Gastroesophageal sphincter (tissue), 4 donors: ENCODE results near the gene SECTM1. TPM values are rescaled to one million over a fixed set of nuclear protein-coding genes. Genes with fewer than 3 reads are reported as not detected.

Experiments
- ATAC-seq: fragments of 150-250 bp; one replicate; pipeline ENCODE4 v1.9.1; 2016; ENCODE audit warnings: mild to moderate bottlenecking, moderate library complexity
- H3K27ac ChIP-seq, 4 donors: fragments of 200-600 bp; sonication (generic) in 3 of 4; 1 replicate in 3 of 4; 2 replicates in 1 of 4; pipeline ENCODE4 v1.5.1; 2016 to 2019
- H3K27me3 ChIP-seq: fragments of 200-600 bp; sonication (generic); one replicate; pipeline ENCODE4 v1.5.1; 2019
- H3K36me3 ChIP-seq, 2 donors: fragments of 200-600 bp; sonication (generic); one replicate each; pipeline ENCODE4 v1.5.1; 2019; ENCODE audit warnings: control low read depth in 1 of 2
- H3K4me1 ChIP-seq, 3 donors: fragments of 200-600 bp; sonication (generic); 1 replicate in 2 of 3; 2 replicates in 1 of 3; pipeline ENCODE4 v1.5.1; 2016 to 2019; ENCODE audit warnings: control low read depth in 2 of 3
- H3K4me3 ChIP-seq, 2 donors: fragments of 200-600 bp; sonication (generic); one replicate each; pipeline ENCODE4 v1.5.1; 2019; ENCODE audit warnings: mild to moderate bottlenecking in 1 of 2, moderate library complexity in 1 of 2
- H3K9me3 ChIP-seq, 3 donors: fragments of 200-600 bp; sonication (generic); one replicate each; pipeline ENCODE4 v1.5.1; 2017 to 2019; ENCODE audit warnings: control low read depth in 2 of 3
- EP300 ChIP-seq: sonication (generic); formaldehyde crosslinking; IDR thresholded peaks from one replicate; pipeline ENCODE4 v1.6.1; 2017; ENCODE audit warnings: antibody characterized with exemption, mild to moderate bottlenecking
- POLR2A ChIP-seq, 2 donors: fragments of 450-650 bp; IDR thresholded peaks; one replicate each; pipeline ENCODE4 v1.6.1; 2017; ENCODE audit warnings: antibody characterized with exemption in 2 of 2, mild to moderate bottlenecking in 2 of 2, moderate library complexity in 1 of 2
- POLR2AphosphoS5 ChIP-seq: sonication (generic); formaldehyde crosslinking; IDR thresholded peaks from one replicate; pipeline ENCODE4 v1.6.1; 2017; ENCODE audit warnings: antibody characterized with exemption
- WGBS, 2 donors: methylation state at CpG; one replicate each; pipeline ENCODE4 v1.1.5; 2018; ENCODE audit warnings: low coverage in 1 of 2; 5-methylcytosine and 5-hydroxymethylcytosine counted together
- total RNA-seq, 4 donors: library from RNA; depleted of rRNA; stranded (reverse); fragments of >200 nt; gene quantifications; one replicate each; pipeline ENCODE4 v1.1.0, GENCODE V29; 2016
- TF ChIP-seq, protein P1 (sequence below), 4 experiments: fragments of 200-600 bp in 2 of 4; fragments of 450-650 bp in 2 of 4; sonication (generic) in 1 of 4; IDR thresholded peaks; one replicate each; pipeline ENCODE4 v1.5.1; 2017 to 2019; ENCODE audit warnings: antibody characterized with exemption in 4 of 4, mild to moderate bottlenecking in 2 of 4, moderate library complexity in 2 of 4

SECTM1 gene
- total RNA-seq, 4 donors from 2014 or later, result 6.1 to 22.3 (median 17.6) TPM

DNA sequence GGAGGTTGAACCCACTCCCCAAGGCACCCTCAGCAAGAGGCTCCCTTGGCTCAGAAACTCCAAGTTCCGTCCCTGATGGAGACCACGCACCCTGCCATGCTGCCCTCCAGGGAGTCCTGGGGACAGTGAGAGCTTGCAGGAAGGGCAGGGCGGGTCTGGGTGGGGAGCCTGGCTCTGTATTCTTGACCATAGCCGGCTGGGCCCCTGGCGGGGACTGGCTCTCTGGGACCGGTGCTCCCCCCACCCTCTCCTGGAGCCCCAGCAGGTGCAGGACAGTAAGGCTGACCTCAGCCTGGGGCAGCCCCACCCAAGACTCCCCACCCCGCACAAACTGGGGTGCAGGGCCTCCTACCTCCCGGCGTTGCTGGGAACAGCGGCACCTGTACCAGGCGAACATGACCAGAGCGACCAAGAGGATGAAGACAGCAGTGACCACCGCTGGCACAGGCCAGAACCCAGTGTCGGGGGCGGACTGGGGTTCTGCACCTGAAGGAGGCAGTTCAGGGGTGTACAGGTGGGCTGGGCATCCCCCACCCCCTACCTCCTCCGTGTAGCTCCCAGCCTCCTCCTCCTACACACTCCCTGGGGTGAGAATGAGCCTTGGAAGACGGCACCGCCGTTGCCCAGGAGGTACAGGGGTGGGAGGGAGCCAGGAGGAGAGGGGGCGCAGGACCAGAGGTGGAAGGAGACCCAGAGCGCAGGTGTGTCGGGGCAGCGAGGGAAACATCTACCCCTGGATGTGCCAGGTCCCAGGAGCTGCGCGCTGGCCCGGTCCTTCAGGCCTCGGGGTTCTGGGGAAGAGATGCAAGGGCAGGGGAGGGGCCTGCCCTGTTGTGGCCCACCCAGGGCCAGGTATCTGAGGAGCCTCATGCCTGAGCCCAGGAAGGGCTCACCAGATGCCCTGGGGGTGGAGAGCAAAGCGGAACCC lies 10.8 kb downstream of the SECTM1 start:
- Histone ChIP-seq H3K9me3 (no peaks in the 10 kb centered on the region), H3K36me3 (peaks cover 0 to 7% of the 10 kb centered on the region in 2 donors), H3K27ac (no peak overlapping the region), H3K27me3 (peaks cover 21% of the 10 kb centered on the region), H3K4me1 (peaks cover 0 to 12% (median 3%) of the 10 kb centered on the region in 3 donors), H3K4me3 (no peak overlapping the region)
- no peak for ATAC-seq
- no peak for TF ChIP-seq EP300
- TF ChIP-seq, protein P1, sequence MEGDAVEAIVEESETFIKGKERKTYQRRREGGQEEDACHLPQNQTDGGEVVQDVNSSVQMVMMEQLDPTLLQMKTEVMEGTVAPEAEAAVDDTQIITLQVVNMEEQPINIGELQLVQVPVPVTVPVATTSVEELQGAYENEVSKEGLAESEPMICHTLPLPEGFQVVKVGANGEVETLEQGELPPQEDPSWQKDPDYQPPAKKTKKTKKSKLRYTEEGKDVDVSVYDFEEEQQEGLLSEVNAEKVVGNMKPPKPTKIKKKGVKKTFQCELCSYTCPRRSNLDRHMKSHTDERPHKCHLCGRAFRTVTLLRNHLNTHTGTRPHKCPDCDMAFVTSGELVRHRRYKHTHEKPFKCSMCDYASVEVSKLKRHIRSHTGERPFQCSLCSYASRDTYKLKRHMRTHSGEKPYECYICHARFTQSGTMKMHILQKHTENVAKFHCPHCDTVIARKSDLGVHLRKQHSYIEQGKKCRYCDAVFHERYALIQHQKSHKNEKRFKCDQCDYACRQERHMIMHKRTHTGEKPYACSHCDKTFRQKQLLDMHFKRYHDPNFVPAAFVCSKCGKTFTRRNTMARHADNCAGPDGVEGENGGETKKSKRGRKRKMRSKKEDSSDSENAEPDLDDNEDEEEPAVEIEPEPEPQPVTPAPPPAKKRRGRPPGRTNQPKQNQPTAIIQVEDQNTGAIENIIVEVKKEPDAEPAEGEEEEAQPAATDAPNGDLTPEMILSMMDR (IDR thresholded peaks at IDR 0.05), result no peak
- no peak for TF ChIP-seq POLR2AphosphoS5
- TF ChIP-seq POLR2A (IDR thresholded peaks at IDR 0.05), result no peak
- WGBS, 2 donors, result 100% methylated on average over 3 of the region's 28 CpGs; no CpG with 5 or more reads in 1 of the 2 donors

DNA sequence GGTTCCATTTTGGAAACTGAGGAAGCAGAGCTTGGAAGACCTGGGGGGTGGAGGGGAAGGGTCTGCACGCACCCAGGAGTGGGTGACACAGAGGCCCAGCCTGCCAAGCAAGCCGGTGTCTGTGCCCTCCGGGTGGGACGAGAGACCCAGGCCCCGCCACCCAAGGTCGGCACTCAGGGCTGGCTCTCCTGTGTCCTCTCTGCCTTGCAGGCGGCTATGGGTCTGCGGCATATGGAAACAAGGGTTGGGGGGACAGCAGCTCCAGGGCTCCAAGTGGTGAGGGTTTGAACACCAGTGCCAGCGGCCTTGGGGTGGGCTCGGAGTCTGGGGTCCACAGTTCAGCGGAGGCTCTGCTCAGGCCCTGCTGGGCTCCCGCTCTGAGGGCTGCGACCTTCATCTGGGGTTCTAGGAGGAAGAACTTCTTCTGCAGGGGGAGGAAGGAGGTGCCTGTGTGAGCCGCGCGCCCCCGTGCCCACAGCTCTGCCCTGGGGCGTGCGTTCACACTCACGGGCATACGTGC lies 11.6 kb downstream of the SECTM1 start:
- Histone ChIP-seq H3K27me3 (peaks cover 23% of the 10 kb centered on the region), H3K36me3 (peaks cover 0 to 7% of the 10 kb centered on the region in 2 donors), H3K4me3 (no peak overlapping the region), H3K4me1 (peaks cover 0 to 12% (median 3%) of the 10 kb centered on the region in 3 donors), H3K9me3 (no peaks in the 10 kb centered on the region), H3K27ac (no peak overlapping the region)
- no peak for ATAC-seq
- WGBS, 2 donors, result no CpG with 5 or more reads among the region's 21 CpGs
- TF ChIP-seq POLR2A (IDR thresholded peaks at IDR 0.05) (no peak), POLR2AphosphoS5 (no peak), EP300 (no peak)
- TF ChIP-seq, protein P1 (IDR thresholded peaks at IDR 0.05), result no peak

- peaks cover 31% of the 10 kb centered on the region for H3K27me3 ChIP-seq
- no peak for TF ChIP-seq POLR2A (IDR thresholded peaks at IDR 0.05)
- TF ChIP-seq, protein P1 (IDR thresholded peaks at IDR 0.05), result peak in 3 of 4 experiments; percentile 94 to 100 (median 96)
- no peak for TF ChIP-seq POLR2AphosphoS5
- no peak for TF ChIP-seq EP300
- peak overlapping the region in 1 of 2 donors; percentile 26 for H3K4me3 ChIP-seq
- peak; percentile 51 for ATAC-seq
- no peak overlapping the region for H3K27ac ChIP-seq
- peaks cover 0 to 14% (median 3%) of the 10 kb centered on the region in 3 donors for H3K4me1 ChIP-seq
- no peaks in the 10 kb centered on the region for H3K9me3 ChIP-seq
- H3K36me3 ChIP-seq, result peaks cover 0 to 7% of the 10 kb centered on the region in 2 donors
- WGBS, 2 donors, result 71 to 81% methylated on average over 10 to 12 of the region's 65 CpGs
Measured at GRCh38 chr17:82320956-82321927, 12.3 kb downstream of the SECTM1 start.

- WGBS, 2 donors, result 63 to 75% methylated on average over 5 to 7 of the region's 26 CpGs
- H3K36me3 ChIP-seq, result peaks cover 0 to 7% of the 10 kb centered on the region in 2 donors
- no peak overlapping the region for H3K4me3 ChIP-seq
- H3K27ac ChIP-seq, result no peak overlapping the region
- peaks cover 0 to 23% (median 10%) of the 10 kb centered on the region in 3 donors for H3K4me1 ChIP-seq
- no peak for ATAC-seq
- no peaks in the 10 kb centered on the region for H3K9me3 ChIP-seq
- peaks cover 40% of the 10 kb centered on the region for H3K27me3 ChIP-seq
- TF ChIP-seq, protein P1 (IDR thresholded peaks at IDR 0.05), result no peak
- TF ChIP-seq POLR2A (IDR thresholded peaks at IDR 0.05) (no peak), POLR2AphosphoS5 (no peak), EP300 (no peak)
Measured at GRCh38 chr17:82320140-82320840, 13.3 kb downstream of the SECTM1 start.
